K562 (cell line): ENCODE measurements around the gene MCFD2. TPM values are rescaled to one million over a fixed set of nuclear protein-coding genes. Genes with fewer than 3 reads are reported as not detected.

Experiments used
- ARID1B ChIP-seq: fragments of 450-650 bp; IDR thresholded peaks from 2 replicates; pipeline ENCODE4 v1.6.1; 2016; ENCODE audit warnings: antibody characterized with exemption, mild to moderate bottlenecking, inconsistent platforms
- CBFA2T2 ChIP-seq: fragments of 450-650 bp; conservative IDR thresholded peaks from 2 replicates; pipeline ENCODE4 v1.6.1; 2017; ENCODE audit warnings: mild to moderate bottlenecking
- CXXC5 ChIP-seq: fragments of 250-450 bp; sonication (Bioruptor Pico); IDR thresholded peaks from 2 replicates; pipeline ENCODE4 v1.8.0; 2022; ENCODE audit warnings: inconsistent platforms, mild to moderate bottlenecking, moderate library complexity
- ESRRA ChIP-seq: fragments of 450-650 bp; IDR thresholded peaks from 2 replicates; pipeline ENCODE4 v1.6.1; 2014; ENCODE audit warnings: low read depth, mild to moderate bottlenecking, moderate library complexity, borderline replicate concordance
- FOSL1 ChIP-seq: fragments of 200-800 bp; sonication (Bioruptor generic); conservative IDR thresholded peaks from 2 replicates; pipeline ENCODE4 v1.6.1; 2016; ENCODE audit warnings: missing genetic modification characterization, missing compliant biosample characterization
- FOXK1 ChIP-seq: sonication (generic); formaldehyde crosslinking; IDR thresholded peaks from 2 replicates; pipeline ENCODE4 v1.8.0; 2022; ENCODE audit warnings: missing genetic modification reagents, mild to moderate bottlenecking, borderline replicate concordance
- LCOR ChIP-seq: sonication (generic); formaldehyde crosslinking; IDR thresholded peaks from 2 replicates; pipeline ENCODE4 v1.8.0; 2022; ENCODE audit warnings: mild to moderate bottlenecking, missing genetic modification reagents
- MCM5 ChIP-seq: fragments of 450-650 bp; IDR thresholded peaks from 2 replicates; pipeline ENCODE4 v1.6.1; 2016; ENCODE audit warnings: low read depth
- MEIS2 ChIP-seq: fragments of 450-650 bp; IDR thresholded peaks from 2 replicates; pipeline ENCODE4 v1.6.1; 2014; ENCODE audit warnings: mild to moderate bottlenecking; ENCODE audit not compliant: partially characterized antibody
- MYNN ChIP-seq, 2 experiments: sonication (generic); formaldehyde crosslinking in 1 of 2; IDR thresholded peaks; 2 replicates each; pipeline versions ENCODE4 v1.5.0 to v1.6.1; 2016 to 2020; ENCODE audit warnings: antibody characterized with exemption in 1 of 2, missing genetic modification reagents in 1 of 2
- NR2C1 ChIP-seq, 2 experiments: fragments of 450-650 bp; IDR thresholded peaks; 2 replicates each; pipeline ENCODE4 v1.6.1; 2017; ENCODE audit warnings: mild to moderate bottlenecking in 2 of 2, antibody characterized with exemption in 1 of 2, inconsistent platforms in 1 of 2, missing compliant biosample characterization in 1 of 2, missing genetic modification characterization in 1 of 2
- NR4A1 ChIP-seq, 2 experiments: fragments of 250-450 bp in 1 of 2; fragments of 450-650 bp in 1 of 2; sonication (Bioruptor Pico) in 1 of 2; IDR thresholded peaks; 2 replicates each; pipeline versions ENCODE4 v1.4.0 to v1.6.1; 2016 to 2020; ENCODE audit warnings: mild to moderate bottlenecking in 2 of 2, missing compliant biosample characterization in 1 of 2, missing genetic modification characterization in 1 of 2, moderate library complexity in 1 of 2
- RREB1 ChIP-seq: fragments of 250-450 bp; sonication (Bioruptor Pico); IDR thresholded peaks from 2 replicates; pipeline ENCODE4 v1.4.0; 2020
- TFE3 ChIP-seq: fragments of 450-650 bp; formaldehyde crosslinking; IDR thresholded peaks from 2 replicates; pipeline ENCODE4 v1.4.0; 2020; ENCODE audit warnings: mild to moderate bottlenecking, mixed read lengths
- TRIM25 ChIP-seq: fragments of 450-650 bp; IDR thresholded peaks from 2 replicates; pipeline ENCODE4 v1.7.0; 2016; ENCODE audit warnings: borderline replicate concordance
- USF2 ChIP-seq: sonication (generic); formaldehyde crosslinking; IDR thresholded peaks from 2 replicates; pipeline ENCODE4 v1.5.0; 2020; ENCODE audit warnings: missing genetic modification reagents
- YBX1 ChIP-seq: fragments of 450-650 bp; IDR thresholded peaks from 2 replicates; pipeline ENCODE4 v1.7.1; 2016; ENCODE audit warnings: mild to moderate bottlenecking
- ZFX ChIP-seq: sonication (generic); formaldehyde crosslinking; IDR thresholded peaks from 2 replicates; pipeline ENCODE4 v1.8.0; 2022; ENCODE audit warnings: mild to moderate bottlenecking, missing genetic modification reagents, moderate library complexity
- ZNF253 ChIP-seq: fragments of 250-450 bp; sonication (Bioruptor Pico); conservative IDR thresholded peaks from 2 replicates; pipeline ENCODE4 v1.6.1; 2021; ENCODE audit warnings: mild to moderate bottlenecking
- polyA plus RNA-seq, 8 experiments: library from polyadenylated mRNA; depleted of rRNA in 4 of 8; stranded (reverse) in 5 of 8; unstranded in 3 of 8; fragments of >200 nt; fragmentation: Nextera tagmentation in 2 of 8; fragmentation: Illumina TruSeq in 1 of 8; extraction: Ambion mirVana in 2 of 8; extraction: Trizol in 1 of 8; gene quantifications; 2 replicates each; pipeline versions ENCODE4 v1.2.1 to v1.2.3, GENCODE V29; 2011 to 2014; ENCODE audit warnings: inconsistent platforms in 1 of 8, missing spikeins in 1 of 8
- total RNA-seq, 7 experiments: library from RNA; depleted of rRNA in 6 of 7; stranded (reverse); fragments of >200 nt in 6 of 7; fragmentation: Illumina TruSeq in 2 of 7; extraction: Trizol in 2 of 7; gene quantifications; 2 replicates each; pipeline versions ENCODE4 v1.2.1 to v1.2.3, GENCODE V29; 2011 to 2021; ENCODE audit warnings: low replicate concordance in 1 of 7

The MCFD2 gene
- total and polyA plus RNA-seq, 9 of the 15 experiments (the other 6 are each of a cell fraction or from before 2014, with no cell fraction given), result 78.6 to 237 (median 123) TPM

GRCh38 chr2:46871976-46872381 is 43.6 kb downstream of the MCFD2 start (continued):
- TF ChIP-seq NR2C1 (IDR thresholded peaks at IDR 0.05) (no peak), NR2C1 (tag; IDR thresholded peaks at IDR 0.05) (peak; percentile 50), ESRRA (peak; percentile 88), TFE3 (CRISPR knock-in tag) (no peak), CXXC5 (CRISPR knock-in tag) (peak; percentile 72), MYNN (IDR thresholded peaks at IDR 0.05) (no peak), MYNN (CRISPR knock-in tag; IDR thresholded peaks at IDR 0.05) (no peak), FOSL1 (peak; percentile 50; the same call in 1 of the 2 replicates), ZFX (CRISPR knock-in tag) (0 out of 2 replicates have a peak, but pooled peaks have one; percentile 20), ARID1B (peak; percentile 80), NR4A1 (CRISPR knock-in tag; IDR thresholded peaks at IDR 0.05) (no peak), NR4A1 (tag; IDR thresholded peaks at IDR 0.05) (peak; percentile 67; the same call in 1 of the 2 replicates), ZNF253 (no peak), LCOR (CRISPR knock-in tag) (no peak), CBFA2T2 (peak; percentile 60), RREB1 (CRISPR knock-in tag) (no peak), TRIM25 (no peak), MCM5 (no peak), YBX1 (no peak), USF2 (peak; percentile 60), MEIS2 (peak; percentile 17), FOXK1 (CRISPR knock-in tag) (no peak)
